Activated naive CD8-positive, alpha-beta T cell treated with anti-CD3 and anti-CD28 coated beads for 36 hours (primary cell): ENCODE results near the gene KANK4. TPM values are rescaled to one million over a fixed set of nuclear protein-coding genes. Genes with fewer than 3 reads are reported as not detected.

Source experiments
- DNase-seq: peaks from one replicate; pipeline ENCODE4 v3.0.0; 2021
- H3K27ac Mint-ChIP-seq: one replicate; pipeline ENCODE4 v1.8.0; 2022; ENCODE audit warnings: mild to moderate bottlenecking, moderate library complexity, mixed read lengths
- H3K27me3 Mint-ChIP-seq: one replicate; pipeline ENCODE4 v1.8.0; 2022; ENCODE audit warnings: mild to moderate bottlenecking, mixed read lengths
- H3K36me3 Mint-ChIP-seq: one replicate; pipeline ENCODE4 v1.8.0; 2021; ENCODE audit warnings: mild to moderate bottlenecking, mixed read lengths
- H3K4me1 Mint-ChIP-seq: one replicate; pipeline ENCODE4 v1.8.0; 2021; ENCODE audit warnings: mixed read lengths
- H3K4me3 Mint-ChIP-seq: one replicate; pipeline ENCODE4 v1.8.0; 2022; ENCODE audit warnings: mild to moderate bottlenecking, moderate library complexity, mixed read lengths
- H3K9me3 Mint-ChIP-seq: one replicate; pipeline ENCODE4 v1.8.0; 2022; ENCODE audit warnings: mixed read lengths
- total RNA-seq, 2 experiments: library from RNA; stranded (reverse); gene quantifications; one replicate each; pipeline ENCODE4 v1.2.3, GENCODE V29; 2021

Gene KANK4
- total RNA-seq, 2 experiments from 2014 or later = not detected

- H3K4me1 Mint-ChIP-seq = peaks cover 15% of the 10 kb centered on the region
- DNase-seq = no peak
- peaks cover 11% of the 10 kb centered on the region for H3K9me3 Mint-ChIP-seq
- H3K36me3 Mint-ChIP-seq = peaks cover 7% of the 10 kb centered on the region
- no peaks in the 10 kb centered on the region for H3K27me3 Mint-ChIP-seq
- H3K4me3 Mint-ChIP-seq = no peak overlapping the region
- H3K27ac Mint-ChIP-seq = no peak overlapping the region
Observed at GRCh38 chr1:62274496-62275485, 44.4 kb downstream of the KANK4 start.

GRCh38 chr1:62273953-62274352 is 45.3 kb downstream of the KANK4 start:
- Mint-ChIP-seq H3K36me3 (peaks cover 7% of the 10 kb centered on the region), H3K4me3 (no peak overlapping the region), H3K27me3 (no peaks in the 10 kb centered on the region), H3K4me1 (peaks cover 15% of the 10 kb centered on the region), H3K27ac (no peak overlapping the region), H3K9me3 (peaks cover 11% of the 10 kb centered on the region)
- DNase-seq = no peak

GRCh38 chr1:62271948-62272728 is 47.1 kb downstream of the KANK4 start:
- Mint-ChIP-seq H3K4me1 (peaks cover 15% of the 10 kb centered on the region), H3K36me3 (peaks cover 7% of the 10 kb centered on the region), H3K9me3 (peaks cover 8% of the 10 kb centered on the region), H3K27me3 (no peaks in the 10 kb centered on the region), H3K27ac (peak overlapping the region; percentile 75), H3K4me3 (peak overlapping the region; percentile 6)
- peak; percentile 33 for DNase-seq

GRCh38 chr1:62271134-62271533 is 48.1 kb downstream of the KANK4 start:
- Mint-ChIP-seq H3K4me3 (no peak overlapping the region), H3K27me3 (no peaks in the 10 kb centered on the region), H3K4me1 (peaks cover 15% of the 10 kb centered on the region), H3K36me3 (peaks cover 4% of the 10 kb centered on the region), H3K9me3 (peaks cover 5% of the 10 kb centered on the region), H3K27ac (no peak overlapping the region)
- DNase-seq = no peak

- no peaks in the 10 kb centered on the region for H3K27me3 Mint-ChIP-seq
- no peak for DNase-seq
- H3K27ac Mint-ChIP-seq = peak overlapping the region; percentile 60
- H3K9me3 Mint-ChIP-seq = peaks cover 5% of the 10 kb centered on the region
- no peak overlapping the region for H3K4me3 Mint-ChIP-seq
- peaks cover 4% of the 10 kb centered on the region for H3K36me3 Mint-ChIP-seq
- peaks cover 15% of the 10 kb centered on the region for H3K4me1 Mint-ChIP-seq
Observed at GRCh38 chr1:62269851-62270495, 49.3 kb downstream of the KANK4 start.

GRCh38 chr1:62269439-62269838 is 49.8 kb downstream of the KANK4 start:
- H3K36me3 Mint-ChIP-seq = peaks cover 4% of the 10 kb centered on the region
- no peaks in the 10 kb centered on the region for H3K27me3 Mint-ChIP-seq
- H3K4me3 Mint-ChIP-seq = no peak overlapping the region
- peaks cover 15% of the 10 kb centered on the region for H3K4me1 Mint-ChIP-seq
- H3K9me3 Mint-ChIP-seq = peaks cover 5% of the 10 kb centered on the region
- DNase-seq = no peak
- H3K27ac Mint-ChIP-seq = no peak overlapping the region

- Mint-ChIP-seq H3K27ac (no peak overlapping the region), H3K4me3 (no peak overlapping the region), H3K4me1 (peaks cover 12% of the 10 kb centered on the region), H3K36me3 (peaks cover 4% of the 10 kb centered on the region), H3K9me3 (peaks cover 5% of the 10 kb centered on the region), H3K27me3 (no peaks in the 10 kb centered on the region)
- no peak for DNase-seq
Observed at GRCh38 chr1:62268315-62268714, 50.9 kb downstream of the KANK4 start.

- H3K9me3 Mint-ChIP-seq = no peaks in the 10 kb centered on the region
- H3K4me1 Mint-ChIP-seq = peaks cover 1% of the 10 kb centered on the region
- peaks cover 5% of the 10 kb centered on the region for H3K27me3 Mint-ChIP-seq
- H3K36me3 Mint-ChIP-seq = no peaks in the 10 kb centered on the region
- DNase-seq = no peak
- no peak overlapping the region for H3K4me3 Mint-ChIP-seq
- no peak overlapping the region for H3K27ac Mint-ChIP-seq
Observed at GRCh38 chr1:62265956-62266935, 53.0 kb downstream of the KANK4 start.

- H3K27me3 Mint-ChIP-seq = peaks cover 5% of the 10 kb centered on the region
- no peak overlapping the region for H3K4me3 Mint-ChIP-seq
- H3K4me1 Mint-ChIP-seq = no peaks in the 10 kb centered on the region
Observed at GRCh38 chr1:62263814-62264353, 55.4 kb downstream of the KANK4 start.

GRCh38 chr1:62263006-62263813 is 56.0 kb downstream of the KANK4 start:
- no peak for DNase-seq
- Mint-ChIP-seq H3K27me3 (peaks cover 5% of the 10 kb centered on the region), H3K9me3 (no peaks in the 10 kb centered on the region), H3K4me3 (no peak overlapping the region), H3K27ac (no peak overlapping the region), H3K4me1 (no peaks in the 10 kb centered on the region), H3K36me3 (no peaks in the 10 kb centered on the region)

More at GRCh38 chr1:62263814-62264353, 55.4 kb downstream of the KANK4 start:
- DNase-seq = no peak
- Mint-ChIP-seq H3K9me3 (no peaks in the 10 kb centered on the region), H3K27ac (no peak overlapping the region), H3K36me3 (no peaks in the 10 kb centered on the region)

- DNase-seq = no peak
- H3K27ac Mint-ChIP-seq = no peak overlapping the region
- no peak overlapping the region for H3K4me3 Mint-ChIP-seq
- no peaks in the 10 kb centered on the region for H3K4me1 Mint-ChIP-seq
- no peaks in the 10 kb centered on the region for H3K9me3 Mint-ChIP-seq
- peaks cover 5% of the 10 kb centered on the region for H3K27me3 Mint-ChIP-seq
- no peaks in the 10 kb centered on the region for H3K36me3 Mint-ChIP-seq
Observed at GRCh38 chr1:62260688-62261087, 58.5 kb downstream of the KANK4 start.

- no peak for DNase-seq
- Mint-ChIP-seq H3K4me1 (no peaks in the 10 kb centered on the region), H3K27me3 (peaks cover 5% of the 10 kb centered on the region), H3K9me3 (no peaks in the 10 kb centered on the region), H3K36me3 (no peaks in the 10 kb centered on the region), H3K4me3 (no peak overlapping the region), H3K27ac (no peak overlapping the region)
Observed at GRCh38 chr1:62259551-62259950, 59.7 kb downstream of the KANK4 start.

- no peak for DNase-seq
- Mint-ChIP-seq H3K4me3 (no peak overlapping the region), H3K36me3 (no peaks in the 10 kb centered on the region), H3K9me3 (no peaks in the 10 kb centered on the region), H3K27ac (no peak overlapping the region), H3K27me3 (no peaks in the 10 kb centered on the region), H3K4me1 (no peaks in the 10 kb centered on the region)
Observed at GRCh38 chr1:62250126-62250726, 69.0 kb downstream of the KANK4 start.
